OCI-LY7 (cell line): ENCODE measurements around the gene IL4I1. TPM values are rescaled to one million over a fixed set of nuclear protein-coding genes. Genes with fewer than 3 reads are reported as not detected.

Experiments used
- BruUV-seq: library from RNA; stranded (reverse); fragments of 400-500 nt; replicated peaks from 2 replicates; lab custom pipeline; 2021; lab: Mats Ljungman, UMichigan
- CTCF ChIA-PET: fragments of 300-600 bp; sonication (Branson Sonifier 250); formaldehyde crosslinking; loops from one replicate; lab custom pipeline; 2022; ENCODE audit warnings: antibody characterized with exemption; ENCODE audit not compliant: unreplicated experiment; lab: Charles Lee
- POLR2A ChIA-PET: fragments of 300-600 bp; sonication (Branson Sonifier 250); formaldehyde crosslinking; loops from one replicate; lab custom pipeline; 2022; ENCODE audit warnings: antibody characterized with exemption; lab: Charles Lee
- DNase-seq: peaks from one replicate; pipeline ENCODE4 v3.0.0-alpha.2; 2015; ENCODE audit warnings: low spot score
- H2AFZ ChIP-seq: fragments of 200-600 bp; sonication (generic), shearing (Covaris generic); 2 replicates; pipeline ENCODE4 v1.6.1; 2014; ENCODE audit warnings: mild to moderate bottlenecking, antibody characterized with exemption, low read length, moderate library complexity
- H3K27ac ChIP-seq: fragments of 200-600 bp; sonication (generic); 2 replicates; pipeline ENCODE4 v1.5.1; 2014; ENCODE audit warnings: mixed run types, low read depth, mild to moderate bottlenecking, moderate library complexity, low read length, inconsistent platforms; ENCODE audit not compliant: poor library complexity, severe bottlenecking
- H3K36me3 ChIP-seq: fragments of 200-600 bp; sonication (generic); 2 replicates; pipeline ENCODE4 v1.6.1; 2014; ENCODE audit warnings: mild to moderate bottlenecking, antibody characterized with exemption, low read length, moderate library complexity, mixed read lengths; ENCODE audit not compliant: insufficient read depth
- H3K4me1 ChIP-seq: fragments of 200-600 bp; sonication (generic); 2 replicates; pipeline ENCODE4 v1.5.1; 2014; ENCODE audit warnings: mild to moderate bottlenecking, low read length; ENCODE audit not compliant: insufficient read depth, poor library complexity, severe bottlenecking
- H3K4me2 ChIP-seq: fragments of 200-600 bp; sonication (generic); 2 replicates; pipeline ENCODE4 v1.6.1; 2014; ENCODE audit warnings: mild to moderate bottlenecking, low read length
- H3K4me3 ChIP-seq: fragments of 200-600 bp; sonication (generic); 2 replicates; pipeline ENCODE4 v1.5.1; 2014; ENCODE audit warnings: mild to moderate bottlenecking, low read depth, low read length; ENCODE audit not compliant: poor library complexity, severe bottlenecking
- H3K79me2 ChIP-seq: fragments of 200-600 bp; sonication (generic); 2 replicates; pipeline ENCODE4 v1.6.1; 2016; ENCODE audit warnings: low read depth, mild to moderate bottlenecking, low read length, moderate library complexity, mixed read lengths; ENCODE audit not compliant: insufficient read depth
- H3K9me2 ChIP-seq: fragments of 200-600 bp; sonication (generic); 2 replicates; pipeline ENCODE4 v1.6.1; 2016; ENCODE audit warnings: mild to moderate bottlenecking, low read length, mixed read lengths; ENCODE audit not compliant: insufficient read depth
- H3K9me3 ChIP-seq: fragments of 200-600 bp; sonication (generic); 2 replicates; pipeline ENCODE4 v1.6.1; 2014; ENCODE audit warnings: mild to moderate bottlenecking, mixed run types, low read length, mixed read lengths
- H4K20me1 ChIP-seq: fragments of 200-600 bp; sonication (generic); 2 replicates; pipeline ENCODE4 v1.6.1; 2014; ENCODE audit warnings: mild to moderate bottlenecking, antibody characterized with exemption, low read length, moderate library complexity, mixed read lengths; ENCODE audit not compliant: insufficient read depth
- CTCF ChIP-seq: fragments of 200-600 bp; sonication (generic); conservative IDR thresholded peaks from 2 replicates; pipeline ENCODE4 v1.5.1; 2014; ENCODE audit warnings: mild to moderate bottlenecking, antibody characterized with exemption, low read length, moderate library complexity, mixed read lengths
- EZH2phosphoT487 ChIP-seq: fragments of 200-600 bp; sonication (generic); IDR thresholded peaks from 2 replicates; pipeline ENCODE4 v1.6.1; 2018; ENCODE audit warnings: low read depth, borderline replicate concordance, mild to moderate bottlenecking, mixed run types, antibody characterized with exemption, low read length, moderate library complexity, mixed read lengths
- intact Hi-C: fragments of 100-400 bp; cut with micrococcal nuclease; formaldehyde crosslinking; loops from one replicate; pipeline ENCODE4 v1.10.0; 2022; ENCODE audit not compliant: unreplicated experiment
- microRNA-seq: library from miRNA; unstranded; fragments of <30 nt; microRNA quantifications from one replicate; pipeline ENCODE4 v1.2.0, GENCODE V29; 2022; ENCODE audit warnings: borderline replicate concordance
- small RNA-seq: library from RNA; depleted of rRNA; stranded (forward); fragments of <200 nt; gene quantifications from one replicate; pipeline ENCODE3, GENCODE V24; 2014
- total RNA-seq, 2 experiments: library from RNA; depleted of rRNA in 1 of 2; stranded (reverse); fragments of >200 nt in 1 of 2; shearing (Covaris generic) in 1 of 2; gene quantifications; 2 replicates each; pipeline ENCODE4 v1.2.3, GENCODE V29; 2014 to 2022

The IL4I1 gene
- total RNA-seq, 2 experiments from 2014 or later = 0.25 to 1.7 TPM

- Histone ChIP-seq H2AFZ (no peak overlapping the region), H3K36me3 (peaks cover 65% of the 10 kb centered on the region), H3K4me2 (no peak overlapping the region), H3K9me3 (no peaks in the 10 kb centered on the region), H3K4me3 (no peak overlapping the region), H3K79me2 (no peaks in the 10 kb centered on the region), H3K27ac (no peak overlapping the region), H3K4me1 (peaks cover 12% of the 10 kb centered on the region), H4K20me1 (no peaks in the 10 kb centered on the region), H3K9me2 (no peaks in the 10 kb centered on the region)
- TF ChIP-seq EZH2phosphoT487 (no peak), CTCF (no peak)
- DNase-seq = no peak
- ChIA-PET CTCF (no interaction called here), POLR2A (no interaction called here)
- no TSS peak for BruUV-seq
- intact Hi-C loops = no loop called here
Measured at GRCh38 chr19:49840736-49841249, 55.9 kb downstream of the IL4I1 start.

GRCh38 chr19:49840321-49840720, 56.4 kb downstream of the IL4I1 start:
- ChIA-PET CTCF (no interaction called here), POLR2A (no interaction called here)
- Histone ChIP-seq H4K20me1 (no peaks in the 10 kb centered on the region), H3K4me2 (no peak overlapping the region), H3K27ac (no peak overlapping the region), H3K36me3 (peaks cover 70% of the 10 kb centered on the region), H3K4me3 (no peak overlapping the region), H3K9me2 (no peaks in the 10 kb centered on the region), H2AFZ (no peak overlapping the region), H3K79me2 (no peaks in the 10 kb centered on the region), H3K4me1 (peaks cover 12% of the 10 kb centered on the region), H3K9me3 (no peaks in the 10 kb centered on the region)
- intact Hi-C loops = no loop called here
- DNase-seq = no peak
- no TSS peak for BruUV-seq
- TF ChIP-seq CTCF (no peak), EZH2phosphoT487 (no peak)

- Histone ChIP-seq H3K4me2 (no peak overlapping the region), H3K27ac (no peak overlapping the region), H3K9me3 (no peaks in the 10 kb centered on the region), H4K20me1 (no peaks in the 10 kb centered on the region), H3K4me1 (peaks cover 10% of the 10 kb centered on the region), H3K36me3 (peaks cover 76% of the 10 kb centered on the region), H3K79me2 (no peaks in the 10 kb centered on the region), H2AFZ (no peak overlapping the region), H3K9me2 (no peaks in the 10 kb centered on the region), H3K4me3 (no peak overlapping the region)
- TSS peak; percentile 61 for BruUV-seq
- no peak for DNase-seq
- TF ChIP-seq EZH2phosphoT487 (no peak), CTCF (no peak)
- intact Hi-C loops = no loop called here
- CTCF ChIA-PET = no interaction called here
- POLR2A ChIA-PET = no interaction called here
Measured at GRCh38 chr19:49839713-49840112, 57.0 kb downstream of the IL4I1 start.

Small RNAs within 50 kb of the gene (microRNA-seq; reads per million reads assigned to microRNA genes)
- gene MIR4749 (not detected), gene MIR4750 (3.0 reads per million)

Small RNAs within 50 kb of the gene (small RNA-seq; reads per million reads assigned to genes)
- gene MIR4749 = not detected

Other genes with a start within 250 kb of the IL4I1 start
- 116 and 117 TPM in 2 replicates for gene IRF3, start 231.0 kb downstream of the IL4I1 start, total RNA-seq (2014; rRNA removed; shearing (Covaris generic))
- 96.6 and 98.5 TPM in 2 replicates for gene IRF3, start 231.0 kb downstream of the IL4I1 start, total RNA-seq (2022)
- 38.9 and 41.3 TPM in 2 replicates for gene BCL2L12, start 231.0 kb downstream of the IL4I1 start, total RNA-seq (2014; rRNA removed; shearing (Covaris generic))
- gene BCL2L12, start 231.0 kb downstream of the IL4I1 start, total RNA-seq (2022) = 65.4 and 75.5 TPM in 2 replicates
- 403 and 412 TPM in 2 replicates for gene PRMT1, start 219.6 kb downstream of the IL4I1 start, total RNA-seq (2014; rRNA removed; shearing (Covaris generic))
- gene PRMT1, start 219.6 kb downstream of the IL4I1 start, total RNA-seq (2022) = 266 and 285 TPM in 2 replicates
- gene ADM5, start 207.3 kb downstream of the IL4I1 start, total RNA-seq (2014; rRNA removed; shearing (Covaris generic)) = 11.8 and 16.5 TPM in 2 replicates
- 15.3 and 17.9 TPM in 2 replicates for gene ADM5, start 207.3 kb downstream of the IL4I1 start, total RNA-seq (2022)
- gene CPT1C, start 205.8 kb downstream of the IL4I1 start, total RNA-seq (2014; rRNA removed; shearing (Covaris generic)) = 0.23 and 0.95 TPM in 2 replicates
- gene CPT1C, start 205.8 kb downstream of the IL4I1 start, total RNA-seq (2022) = 0.86 and 2.6 TPM in 2 replicates
- gene TSKS, start 133.6 kb downstream of the IL4I1 start, total RNA-seq (2014; rRNA removed; shearing (Covaris generic)) = not detected in 2 replicates
- gene TSKS, start 133.6 kb downstream of the IL4I1 start, total RNA-seq (2022) = not detected in 2 replicates
- gene AP2A1, start 129.9 kb downstream of the IL4I1 start, total RNA-seq (2014; rRNA removed; shearing (Covaris generic)) = 29.7 and 47.4 TPM in 2 replicates
- 46.9 and 50.4 TPM in 2 replicates for gene AP2A1, start 129.9 kb downstream of the IL4I1 start, total RNA-seq (2022)
- 33.6 and 35.1 TPM in 2 replicates for gene FUZ, start 83.6 kb downstream of the IL4I1 start, total RNA-seq (2014; rRNA removed; shearing (Covaris generic))
- 28.1 and 34.6 TPM in 2 replicates for gene FUZ, start 83.6 kb downstream of the IL4I1 start, total RNA-seq (2022)
- gene MED25, start 78.6 kb downstream of the IL4I1 start, total RNA-seq (2014; rRNA removed; shearing (Covaris generic)) = 73.5 and 85.1 TPM in 2 replicates
- gene MED25, start 78.6 kb downstream of the IL4I1 start, total RNA-seq (2022) = 111 and 146 TPM in 2 replicates
- 101 and 124 TPM in 2 replicates for gene PTOV1, start 45.7 kb downstream of the IL4I1 start, total RNA-seq (2014; rRNA removed; shearing (Covaris generic))
- 105 and 114 TPM in 2 replicates for gene PTOV1, start 45.7 kb downstream of the IL4I1 start, total RNA-seq (2022)
- gene PNKP, start 29.3 kb downstream of the IL4I1 start, total RNA-seq (2014; rRNA removed; shearing (Covaris generic)) = 65.4 and 90.9 TPM in 2 replicates
- gene PNKP, start 29.3 kb downstream of the IL4I1 start, total RNA-seq (2022) = 118 and 140 TPM in 2 replicates
- gene AKT1S1, start 19.5 kb downstream of the IL4I1 start, total RNA-seq (2014; rRNA removed; shearing (Covaris generic)) = 7.3 TPM in 2 replicates
- 19.8 and 21.2 TPM in 2 replicates for gene AKT1S1, start 19.5 kb downstream of the IL4I1 start, total RNA-seq (2022)
- 7.9 and 8.0 TPM in 2 replicates for gene TBC1D17, start 19.2 kb downstream of the IL4I1 start, total RNA-seq (2014; rRNA removed; shearing (Covaris generic))
- gene TBC1D17, start 19.2 kb downstream of the IL4I1 start, total RNA-seq (2022) = 24.0 and 31.1 TPM in 2 replicates
- 265 and 268 TPM in 2 replicates for gene ATF5, start 32.3 kb upstream of the IL4I1 start, total RNA-seq (2014; rRNA removed; shearing (Covaris generic))
- gene ATF5, start 32.3 kb upstream of the IL4I1 start, total RNA-seq (2022) = 527 and 597 TPM in 2 replicates
- 56.3 and 75.6 TPM in 2 replicates for gene NUP62, start 32.6 kb upstream of the IL4I1 start, total RNA-seq (2014; rRNA removed; shearing (Covaris generic))
- 70.1 and 76.3 TPM in 2 replicates for gene NUP62, start 32.6 kb upstream of the IL4I1 start, total RNA-seq (2022)
- gene SIGLEC11, start 64.3 kb upstream of the IL4I1 start, total RNA-seq (2014; rRNA removed; shearing (Covaris generic)) = not detected in 2 replicates
- gene SIGLEC11, start 64.3 kb upstream of the IL4I1 start, total RNA-seq (2022) = not detected in 2 replicates
- gene VRK3, start 128.5 kb upstream of the IL4I1 start, total RNA-seq (2014; rRNA removed; shearing (Covaris generic)) = 34.5 and 39.9 TPM in 2 replicates
- 47.3 and 62.7 TPM in 2 replicates for gene VRK3, start 128.5 kb upstream of the IL4I1 start, total RNA-seq (2022)
- gene ZNF473, start 129.1 kb upstream of the IL4I1 start, total RNA-seq (2014; rRNA removed; shearing (Covaris generic)) = 23.1 and 27.4 TPM in 2 replicates
- 16.0 and 16.9 TPM in 2 replicates for gene ZNF473, start 129.1 kb upstream of the IL4I1 start, total RNA-seq (2022)